Heart right ventricle (tissue), 16 donors: Measurements from ENCODE around the gene ENPP1. TPM values are rescaled to one million over a fixed set of nuclear protein-coding genes. Genes with fewer than 3 reads are reported as not detected.

Experiments
- ATAC-seq, 8 donors: fragments of 200-7000 bp; cut with Tn5 transposase; one replicate each; pipeline ENCODE4 v1.9.1; 2020; ENCODE audit warnings: mild to moderate bottlenecking in 8 of 8, moderate library complexity in 8 of 8, moderate number of reproducible peaks in 1 of 8
- DNase-seq, 2 donors: peaks; one replicate each; pipeline ENCODE4 v3.0.0-alpha.2; 2020
- H3K27ac ChIP-seq, 10 donors: fragments of 200-600 bp; sonication (generic) in 2 of 10; one replicate each; pipeline versions ENCODE4 v1.5.0 to v1.8.0; 2020 to 2022; ENCODE audit warnings: mild to moderate bottlenecking in 3 of 10
- H3K27me3 ChIP-seq, 7 donors: fragments of 200-600 bp; one replicate each; pipeline ENCODE4 v1.8.0; 2021 to 2022; ENCODE audit warnings: mild to moderate bottlenecking in 2 of 7
- H3K36me3 ChIP-seq, 9 donors: fragments of 200-600 bp; sonication (generic) in 1 of 9; one replicate each; pipeline versions ENCODE4 v1.5.0 to v1.8.0; 2020 to 2022; ENCODE audit warnings: mild to moderate bottlenecking in 2 of 9
- H3K4me1 ChIP-seq, 9 donors: fragments of 200-600 bp; sonication (generic) in 1 of 9; one replicate each; pipeline versions ENCODE4 v1.5.0 to v1.8.0; 2020 to 2022; ENCODE audit warnings: mild to moderate bottlenecking in 4 of 9
- H3K4me3 ChIP-seq, 10 donors: fragments of 200-600 bp; sonication (generic) in 2 of 10; one replicate each; pipeline versions ENCODE4 v1.5.0 to v1.8.0; 2020 to 2022; ENCODE audit warnings: mild to moderate bottlenecking in 7 of 10, moderate library complexity in 2 of 10
- H3K9me3 ChIP-seq, 11 donors: fragments of 200-600 bp in 10 of 11; sonication (generic) in 2 of 11; one replicate each; pipeline versions ENCODE4 v1.5.0 to v1.8.0; 2013 to 2022; ENCODE audit warnings: mild to moderate bottlenecking in 2 of 11, control low read depth in 1 of 11, moderate library complexity in 1 of 11
- WGBS, 2 donors: extraction: QIAGEN DNeasy Blood & Tissue Kit; methylation state at CpG; one replicate each; pipeline ENCODE4 v1.1.7; 2013; ENCODE audit warnings: inconsistent platforms in 1 of 2; 5-methylcytosine and 5-hydroxymethylcytosine counted together
- intact Hi-C, 10 donors: fragments of 100-400 bp; cut with DNase I; formaldehyde crosslinking; loops; one replicate each; pipeline versions ENCODE4 v1.11.1 to v1.14.2; 2022
- polyA plus RNA-seq, 2 donors: library from polyadenylated mRNA; stranded (reverse); fragments of 200-250 nt; gene quantifications; one replicate each; pipeline ENCODE4 v1.2.3, GENCODE V29; 2013
- total RNA-seq, 10 donors: library from RNA; stranded (reverse); fragmentation: NEBNext Ultra II Directional in 3 of 10; extraction: Animal tissue kit (Norgen Biotek cat#: 25700) in 3 of 10; gene quantifications; one replicate each; pipeline versions ENCODE4 v1.2.1 to v1.2.4, GENCODE V29; 2021 to 2023
- TF ChIP-seq, protein P1 (sequence below), 9 donors: fragments of 200-600 bp; sonication (generic) in 2 of 9; IDR thresholded peaks; one replicate each; pipeline versions ENCODE4 v1.5.0 to v1.8.0; 2021 to 2022; ENCODE audit warnings: antibody characterized with exemption in 9 of 9, mild to moderate bottlenecking in 5 of 9, moderate library complexity in 1 of 9
- donor health status: Arrhythmogenic right ventricular cardiomyopathy.
- donor health status: ischemic (EF 13 %, LVEDD 7.1; RV severe dilation, severe dysfunction).
- donor health status: healthy with polysubstance abuse.
- donor health status: DM: no; HTN: yes; CAD: no.
- donor health status: DM: no; HTN: no; CAD: no.
- donor health status: ischemic (EF 25% LVEDD 6.9; RV normal size, moderate dysfunction).
- donor health status: ischemic (EF 25% LVEDD 5.7; RV mildly dilated, moderate dysfunction).
- donor health status: healthy.
- donor health status: DM: yes; HTN: yes; CAD: no.
- donor health status: Ischemic cardiomyopathy.
- donor health status: ischemic (EF 35%, LVEDD 5.7; RV mildly dilated, moderate dysfunction).
- donor health status: nonischemic (EF 11% LVEDD 7.7; RV severe dilation, severe dysfunction).
- donor health status: DM: yes; HTN: yes; CAD: no.
- donor health status: PGD.
- donor health status: ischemic (EF 29% LVEDD 5.4; RV normal size, mild dysfunction).
- donor health status: nonischemic (EF 23%, LVEDD 6.1; RV moderate dilation, normal function).

Gene ENPP1
- total and polyA plus RNA-seq, 12 donors, result 0.45 to 3.2 (median 2.1) TPM

DNA sequence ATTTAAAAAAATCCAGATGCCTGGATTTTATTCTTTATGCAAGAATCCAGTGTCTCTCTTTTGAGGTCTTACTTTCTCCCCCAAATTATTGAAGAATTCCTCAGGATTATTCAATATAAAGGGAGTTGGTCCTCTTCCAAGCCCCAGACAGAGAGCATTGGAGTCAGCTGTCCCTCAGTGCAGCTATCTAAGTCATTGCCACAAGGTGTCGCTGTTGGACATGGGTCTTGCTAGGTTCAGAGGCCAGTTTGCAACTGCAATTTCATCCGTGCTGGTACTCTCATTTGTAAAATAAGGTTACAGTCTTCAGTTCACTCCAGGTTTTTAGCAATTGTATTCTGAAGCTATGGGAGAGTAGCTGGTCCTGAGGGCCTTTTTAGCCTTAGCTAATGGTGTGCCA, 115.5 kb downstream of the ENPP1 start:
- peak in 1 of 2 donors; percentile 32 for DNase-seq
- intact Hi-C loops, result loop anchor here in 9 of 10 donors (2.0 to 10.0 kb wide), 7 partner anchors 237 to 561 kb away; no protein-coding TSS in a partner anchor
- Histone ChIP-seq H3K27ac (no peak overlapping the region), H3K36me3 (no peaks in the 10 kb centered on the region), H3K9me3 (peaks cover 0 to 30% (median 4%) of the 10 kb centered on the region in 11 donors), H3K27me3 (peaks cover 0 to 7% (median 0%) of the 10 kb centered on the region in 7 donors), H3K4me3 (no peak overlapping the region), H3K4me1 (no peaks in the 10 kb centered on the region)
- 11 to 12% methylated on average over 2 of the region's 2 CpGs for WGBS, 2 donors
- ATAC-seq, result no peak
- TF ChIP-seq, protein P1, sequence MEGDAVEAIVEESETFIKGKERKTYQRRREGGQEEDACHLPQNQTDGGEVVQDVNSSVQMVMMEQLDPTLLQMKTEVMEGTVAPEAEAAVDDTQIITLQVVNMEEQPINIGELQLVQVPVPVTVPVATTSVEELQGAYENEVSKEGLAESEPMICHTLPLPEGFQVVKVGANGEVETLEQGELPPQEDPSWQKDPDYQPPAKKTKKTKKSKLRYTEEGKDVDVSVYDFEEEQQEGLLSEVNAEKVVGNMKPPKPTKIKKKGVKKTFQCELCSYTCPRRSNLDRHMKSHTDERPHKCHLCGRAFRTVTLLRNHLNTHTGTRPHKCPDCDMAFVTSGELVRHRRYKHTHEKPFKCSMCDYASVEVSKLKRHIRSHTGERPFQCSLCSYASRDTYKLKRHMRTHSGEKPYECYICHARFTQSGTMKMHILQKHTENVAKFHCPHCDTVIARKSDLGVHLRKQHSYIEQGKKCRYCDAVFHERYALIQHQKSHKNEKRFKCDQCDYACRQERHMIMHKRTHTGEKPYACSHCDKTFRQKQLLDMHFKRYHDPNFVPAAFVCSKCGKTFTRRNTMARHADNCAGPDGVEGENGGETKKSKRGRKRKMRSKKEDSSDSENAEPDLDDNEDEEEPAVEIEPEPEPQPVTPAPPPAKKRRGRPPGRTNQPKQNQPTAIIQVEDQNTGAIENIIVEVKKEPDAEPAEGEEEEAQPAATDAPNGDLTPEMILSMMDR (IDR thresholded peaks at IDR 0.05), result peak in 8 of 9 donors; percentile 34 to 67 (median 54)

DNA sequence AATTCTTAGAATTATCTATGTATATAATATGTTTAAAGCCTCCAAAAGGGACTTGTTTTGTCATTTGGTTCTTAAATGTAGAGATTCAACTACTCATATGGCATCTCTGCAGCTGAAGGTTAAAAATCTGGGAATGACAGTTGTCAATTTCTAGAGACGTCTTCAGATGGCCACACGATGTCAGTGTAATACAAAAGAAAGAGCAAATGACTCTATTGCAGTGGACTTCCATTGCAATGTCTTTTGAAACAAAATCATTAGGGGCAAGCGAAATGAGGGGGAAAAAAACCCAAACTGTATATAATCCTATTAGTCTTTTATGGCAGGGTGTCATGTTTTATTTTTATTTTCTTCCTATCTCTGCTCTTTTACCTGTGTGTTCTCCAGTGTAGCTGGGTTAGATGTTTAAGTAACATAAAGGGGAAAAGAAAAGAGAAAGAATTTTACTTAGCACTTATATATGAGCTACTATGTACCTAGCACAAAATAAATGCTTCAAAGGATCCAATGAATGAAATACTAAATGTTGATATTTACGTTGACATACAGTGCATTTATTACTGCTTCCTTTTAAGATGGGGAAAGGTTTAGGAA, 117.2 kb downstream of the ENPP1 start:
- 14 to 20% methylated on average over 4 of the region's 4 CpGs for WGBS, 2 donors
- ATAC-seq (peak in 4 of 8 donors; percentile 53 to 65 (median 58)), DNase-seq (no peak)
- intact Hi-C loops, result loop anchor here (2.0 to 10.0 kb wide), 9 partner anchors 236 to 560 kb away; no protein-coding TSS in a partner anchor
- Histone ChIP-seq H3K36me3 (no peaks in the 10 kb centered on the region), H3K4me3 (no peak overlapping the region), H3K9me3 (peaks cover 0 to 27% (median 4%) of the 10 kb centered on the region in 11 donors), H3K27me3 (no peaks in the 10 kb centered on the region), H3K4me1 (no peaks in the 10 kb centered on the region), H3K27ac (no peak overlapping the region)
- TF ChIP-seq, protein P1 (IDR thresholded peaks at IDR 0.05), result peak; percentile 24 to 78 (median 58)

DNA sequence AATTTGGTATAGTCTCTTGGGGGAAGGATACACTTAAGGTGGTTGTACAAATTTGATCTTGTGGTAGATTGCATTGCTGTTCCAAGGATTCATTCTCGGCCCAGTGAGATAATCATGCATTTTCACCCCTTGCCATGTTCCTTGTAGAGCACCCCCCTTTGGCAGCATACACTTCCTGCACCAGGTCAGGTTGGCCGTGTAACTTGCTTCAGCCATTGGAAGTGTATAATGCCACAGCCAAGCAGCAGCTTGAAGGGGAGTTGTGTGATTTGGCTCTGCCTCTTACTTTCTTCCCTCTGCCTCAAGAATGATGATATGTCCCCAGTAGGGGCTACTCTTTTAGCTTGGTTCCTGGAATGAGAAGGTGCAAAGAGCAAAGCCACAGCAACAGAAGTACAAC, 121.4 kb downstream of the ENPP1 start:
- DNase-seq, result no peak
- H3K4me3 ChIP-seq, result no peak overlapping the region
- no peak overlapping the region for H3K27ac ChIP-seq
- peaks cover 0 to 7% (median 0%) of the 10 kb centered on the region in 9 donors for H3K4me1 ChIP-seq
- no peaks in the 10 kb centered on the region for H3K9me3 ChIP-seq
- no peak for ATAC-seq
- WGBS, 2 donors, result 76 to 77% methylated on average over 2 of the region's 2 CpGs
- TF ChIP-seq, protein P1 (IDR thresholded peaks at IDR 0.05), result no peak
- H3K36me3 ChIP-seq, result no peaks in the 10 kb centered on the region
- intact Hi-C loops, result loop anchor here in 9 of 10 donors (5.0 to 10.0 kb wide), 7 partner anchors 233 to 556 kb away; no protein-coding TSS in a partner anchor
- H3K27me3 ChIP-seq, result no peaks in the 10 kb centered on the region

DNA sequence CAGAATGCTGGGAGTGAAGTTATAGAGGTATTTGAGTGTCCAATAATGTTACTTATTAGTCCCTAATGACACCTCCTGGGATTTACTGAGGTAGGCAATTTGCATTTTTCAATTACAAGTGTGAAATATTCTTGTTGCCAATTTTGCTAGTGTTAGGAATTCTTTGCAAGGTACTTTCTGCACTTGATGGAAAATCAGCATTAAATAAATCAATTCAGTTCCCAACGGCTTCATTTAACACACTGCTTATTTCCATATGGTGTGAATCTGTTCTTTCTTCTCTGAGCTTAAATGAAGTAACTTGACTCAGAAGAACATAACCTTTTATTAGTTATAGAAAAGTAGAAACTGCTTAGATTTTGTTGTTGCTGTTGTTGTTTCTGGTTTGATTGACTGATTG, 122.2 kb downstream of the ENPP1 start:
- no peak overlapping the region for H3K27ac ChIP-seq
- TF ChIP-seq, protein P1 (IDR thresholded peaks at IDR 0.05), result no peak
- no peaks in the 10 kb centered on the region for H3K27me3 ChIP-seq
- H3K4me3 ChIP-seq, result no peak overlapping the region
- intact Hi-C loops, result loop anchor here in 9 of 10 donors (5.0 to 10.0 kb wide), 7 partner anchors 232 to 555 kb away; no protein-coding TSS in a partner anchor
- H3K9me3 ChIP-seq, result no peaks in the 10 kb centered on the region
- WGBS, 2 donors, result 86 to 90% methylated on average over 1 of the region's 1 CpG
- no peak for ATAC-seq
- no peak for DNase-seq
- no peaks in the 10 kb centered on the region for H3K36me3 ChIP-seq
- H3K4me1 ChIP-seq, result peaks cover 0 to 7% (median 0%) of the 10 kb centered on the region in 9 donors
